Activated CD8-positive, alpha-beta T cell treated with anti-CD3 and anti-CD28 coated beads for 36 hours (primary cell): ENCODE data around the gene ACSF3. TPM values are rescaled to one million over a fixed set of nuclear protein-coding genes. Genes with fewer than 3 reads are reported as not detected.

Source experiments
- ATAC-seq: fragments of 200-7000 bp; cut with Tn5 transposase; one replicate; pipeline ENCODE4 v1.10.0; 2021; ENCODE audit warnings: mild to moderate bottlenecking, moderate library complexity
- CTCF ChIA-PET: fragments of 350-600 bp; sonication (Branson Sonifier 250); formaldehyde crosslinking; loops from one replicate; lab custom pipeline; 2021; ENCODE audit warnings: antibody characterized with exemption; lab: Charles Lee
- POLR2A ChIA-PET: fragments of 350-600 bp; sonication (Branson Sonifier 250); formaldehyde crosslinking; loops from one replicate; lab custom pipeline; 2021; ENCODE audit warnings: antibody characterized with exemption; lab: Charles Lee
- DNase-seq: peaks from one replicate; pipeline ENCODE4 v3.0.0-alpha.2; 2020
- H3K27ac Mint-ChIP-seq: one replicate; pipeline ENCODE4 v1.8.0; 2021; ENCODE audit warnings: mild to moderate bottlenecking, mixed read lengths
- H3K27me3 Mint-ChIP-seq: one replicate; pipeline ENCODE4 v1.8.0; 2021; ENCODE audit warnings: mixed read lengths
- H3K36me3 Mint-ChIP-seq: one replicate; pipeline ENCODE4 v1.8.0; 2021; ENCODE audit warnings: low read depth, mixed read lengths
- H3K4me1 Mint-ChIP-seq: one replicate; pipeline ENCODE4 v1.8.0; 2021; ENCODE audit warnings: low read depth, mixed read lengths
- H3K4me3 Mint-ChIP-seq: one replicate; pipeline ENCODE4 v1.8.0; 2021; ENCODE audit warnings: mild to moderate bottlenecking, moderate library complexity, mixed read lengths
- H3K9me3 Mint-ChIP-seq: one replicate; pipeline ENCODE4 v1.8.0; 2021; ENCODE audit warnings: mixed read lengths
- intact Hi-C: fragments of 100-400 bp; cut with micrococcal nuclease; formaldehyde crosslinking; loops from one replicate; pipeline ENCODE4 v1.10.0; 2022
- total RNA-seq, 2 experiments: library from RNA; stranded (reverse); gene quantifications; one replicate each; pipeline ENCODE4 v1.2.3, GENCODE V29; 2021
- TF ChIP-seq, protein P1 (sequence below): fragments of 200-600 bp; IDR thresholded peaks from one replicate; pipeline ENCODE4 v1.8.0; 2022; ENCODE audit warnings: antibody characterized with exemption, mild to moderate bottlenecking

The ACSF3 gene
- total RNA-seq, 2 experiments from 2014 or later, result 44.6 to 45.9 TPM

DNA sequence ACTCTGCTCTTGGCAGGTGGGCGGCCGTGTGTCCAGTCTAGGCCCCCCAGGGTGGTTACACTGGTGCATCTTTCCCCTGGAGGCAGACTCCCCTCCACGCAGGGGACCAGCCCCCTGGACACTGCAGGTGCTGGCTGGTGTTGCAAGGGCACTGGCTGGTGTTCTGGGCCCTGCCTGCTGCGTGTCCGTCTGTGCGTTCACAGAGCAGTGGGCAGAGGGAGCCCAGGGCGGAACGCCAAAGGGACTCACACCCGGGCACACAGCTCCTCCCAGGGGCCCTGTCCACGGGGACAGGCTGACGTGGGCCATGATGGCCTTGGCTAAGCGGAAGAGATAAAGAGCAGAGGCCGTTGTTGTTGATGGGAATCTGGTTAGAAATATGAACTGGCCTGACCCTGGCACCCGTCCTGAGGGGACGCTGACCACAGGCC lies 27.3 kb downstream of the ACSF3 start:
- H3K4me3 Mint-ChIP-seq, result no peak overlapping the region
- intact Hi-C loops, result no loop called here
- ChIA-PET POLR2A (no interaction called here), CTCF (no interaction called here)
- H3K36me3 Mint-ChIP-seq, result peaks cover 31% of the 10 kb centered on the region
- H3K27me3 Mint-ChIP-seq, result no peaks in the 10 kb centered on the region
- H3K27ac Mint-ChIP-seq, result peak overlapping the region; percentile 24
- H3K9me3 Mint-ChIP-seq, result no peaks in the 10 kb centered on the region
- ATAC-seq (no peak), DNase-seq (no peak)
- TF ChIP-seq, protein P1, sequence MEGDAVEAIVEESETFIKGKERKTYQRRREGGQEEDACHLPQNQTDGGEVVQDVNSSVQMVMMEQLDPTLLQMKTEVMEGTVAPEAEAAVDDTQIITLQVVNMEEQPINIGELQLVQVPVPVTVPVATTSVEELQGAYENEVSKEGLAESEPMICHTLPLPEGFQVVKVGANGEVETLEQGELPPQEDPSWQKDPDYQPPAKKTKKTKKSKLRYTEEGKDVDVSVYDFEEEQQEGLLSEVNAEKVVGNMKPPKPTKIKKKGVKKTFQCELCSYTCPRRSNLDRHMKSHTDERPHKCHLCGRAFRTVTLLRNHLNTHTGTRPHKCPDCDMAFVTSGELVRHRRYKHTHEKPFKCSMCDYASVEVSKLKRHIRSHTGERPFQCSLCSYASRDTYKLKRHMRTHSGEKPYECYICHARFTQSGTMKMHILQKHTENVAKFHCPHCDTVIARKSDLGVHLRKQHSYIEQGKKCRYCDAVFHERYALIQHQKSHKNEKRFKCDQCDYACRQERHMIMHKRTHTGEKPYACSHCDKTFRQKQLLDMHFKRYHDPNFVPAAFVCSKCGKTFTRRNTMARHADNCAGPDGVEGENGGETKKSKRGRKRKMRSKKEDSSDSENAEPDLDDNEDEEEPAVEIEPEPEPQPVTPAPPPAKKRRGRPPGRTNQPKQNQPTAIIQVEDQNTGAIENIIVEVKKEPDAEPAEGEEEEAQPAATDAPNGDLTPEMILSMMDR, result no peak
- peaks cover 26% of the 10 kb centered on the region for H3K4me1 Mint-ChIP-seq

DNA sequence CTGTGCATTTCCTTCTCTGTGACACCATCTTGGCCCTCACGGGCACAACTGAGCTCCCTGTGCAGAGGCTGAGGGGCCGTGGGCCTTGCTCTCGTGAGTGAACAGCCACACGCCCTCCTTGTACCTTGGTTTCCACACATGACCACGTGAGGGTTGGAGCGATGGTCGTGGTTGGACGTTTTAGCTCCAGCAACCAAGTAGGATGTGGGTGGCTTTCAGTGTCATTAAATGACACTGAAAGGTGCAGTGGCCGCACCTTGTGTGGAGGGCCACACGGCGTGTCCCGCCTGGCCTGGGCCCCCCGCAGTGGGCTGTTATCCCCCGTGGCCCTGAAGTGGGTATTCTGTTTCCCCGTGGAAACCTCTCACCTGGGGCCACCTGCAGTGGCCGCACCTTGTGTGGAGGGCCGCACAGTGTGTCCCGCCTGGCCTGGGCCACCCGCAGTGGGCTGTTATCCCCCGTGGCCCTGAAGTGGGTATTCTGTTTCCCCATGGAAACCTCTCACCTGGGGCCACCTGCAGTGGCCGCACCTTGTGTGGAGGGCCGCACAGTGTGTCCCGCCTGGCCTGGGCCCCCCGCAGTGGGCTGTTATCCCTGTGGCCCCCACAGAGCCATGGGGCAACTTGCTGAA lies 28.2 kb downstream of the ACSF3 start:
- POLR2A ChIA-PET, result interaction anchor here (1.0 kb wide), 1 partner anchor 25 kb away, joined by 3 read pairs; no protein-coding TSS in a partner anchor
- H3K36me3 Mint-ChIP-seq, result peaks cover 29% of the 10 kb centered on the region
- CTCF ChIA-PET, result no interaction called here
- TF ChIP-seq, protein P1, result no peak
- intact Hi-C loops, result no loop called here
- H3K4me1 Mint-ChIP-seq, result peaks cover 20% of the 10 kb centered on the region
- ATAC-seq (no peak), DNase-seq (no peak)
- no peak overlapping the region for H3K4me3 Mint-ChIP-seq
- H3K27me3 Mint-ChIP-seq, result no peaks in the 10 kb centered on the region
- H3K27ac Mint-ChIP-seq, result peak overlapping the region; percentile 77
- no peaks in the 10 kb centered on the region for H3K9me3 Mint-ChIP-seq

DNA sequence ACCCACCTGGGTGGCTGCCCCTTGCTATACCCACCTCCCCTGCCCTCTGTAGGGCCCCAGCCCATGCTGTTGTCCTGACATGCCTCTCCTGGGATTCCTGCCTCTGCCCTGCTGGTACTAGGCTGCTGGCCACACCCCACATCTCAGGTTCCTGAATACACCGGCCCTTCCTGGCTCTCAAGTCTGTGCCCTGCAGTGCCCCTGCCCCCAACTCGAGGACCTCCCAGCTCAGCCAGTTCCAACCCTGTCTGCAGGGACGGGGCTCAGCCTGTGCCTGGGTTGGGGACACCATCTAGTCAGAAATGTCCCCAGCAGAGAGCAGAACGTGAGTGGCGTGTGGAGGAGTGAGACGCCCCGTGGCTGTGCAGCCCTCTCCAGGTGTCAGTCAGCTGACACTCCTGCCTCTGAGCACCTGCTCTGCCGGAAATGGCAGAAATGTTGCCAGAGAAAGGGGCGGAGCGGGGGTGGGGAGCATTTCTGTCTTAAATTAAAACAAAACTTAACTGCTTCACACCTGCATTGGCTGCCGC lies 28.7 kb downstream of the ACSF3 start:
- peak overlapping the region; percentile 77 for H3K27ac Mint-ChIP-seq
- DNase-seq, result peak; percentile 77
- peaks cover 19% of the 10 kb centered on the region for H3K4me1 Mint-ChIP-seq
- no peaks in the 10 kb centered on the region for H3K27me3 Mint-ChIP-seq
- peaks cover 24% of the 10 kb centered on the region for H3K36me3 Mint-ChIP-seq
- no peak overlapping the region for H3K4me3 Mint-ChIP-seq
- no peaks in the 10 kb centered on the region for H3K9me3 Mint-ChIP-seq
- intact Hi-C loops, result no loop called here
- CTCF ChIA-PET, result no interaction called here
- peak; percentile 80 for ATAC-seq
- TF ChIP-seq, protein P1, result no peak
- POLR2A ChIA-PET, result interaction anchor here (1.0 kb wide), 1 partner anchor 26 kb away, joined by 3 read pairs; no protein-coding TSS in a partner anchor

DNA sequence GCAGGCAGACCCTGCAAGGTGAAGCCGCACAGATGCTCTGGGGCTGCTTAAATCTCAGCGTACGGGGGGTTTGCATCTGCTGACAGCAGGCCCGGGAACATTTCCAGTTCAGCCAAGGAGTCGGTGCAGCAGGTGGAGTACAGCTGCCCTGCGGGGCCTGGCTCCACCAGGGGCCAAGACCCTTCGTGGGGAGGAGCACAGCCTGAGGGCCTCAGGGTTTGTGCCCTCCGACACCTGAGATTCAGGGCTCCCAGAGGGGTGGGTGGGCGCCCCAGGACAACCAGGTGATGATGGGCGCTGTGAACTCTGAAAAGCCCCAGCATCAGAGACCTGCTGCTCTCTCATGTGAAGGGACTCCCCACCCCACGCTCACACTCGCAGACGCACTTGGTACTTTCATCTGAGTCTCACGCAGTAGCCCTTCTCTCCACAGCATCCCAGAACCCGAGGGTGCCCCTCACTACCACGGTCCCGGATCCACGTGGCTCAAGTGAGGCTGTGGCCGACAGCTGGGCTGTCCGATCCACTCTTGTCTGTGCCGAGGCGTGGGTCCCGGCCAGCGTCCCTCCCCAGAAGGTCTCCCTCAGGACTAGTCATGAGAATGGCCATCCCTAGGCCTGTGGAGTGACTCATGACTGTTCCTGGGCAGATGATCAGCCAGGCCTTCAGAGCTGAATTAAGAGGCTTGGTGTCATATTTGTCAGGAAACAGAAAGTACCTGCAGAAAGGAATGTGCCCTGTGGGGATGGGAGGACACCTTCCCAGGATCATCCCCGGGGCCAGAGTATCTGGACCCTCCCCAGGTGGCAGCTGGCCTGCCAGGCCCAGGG lies 29.6 kb downstream of the ACSF3 start:
- POLR2A ChIA-PET, result interaction anchor here (0.7 to 1.0 kb wide), 2 partner anchors 26 to 342 kb away, joined by 3 read pairs; no protein-coding TSS in a partner anchor
- intact Hi-C loops, result no loop called here

More for the DNA sequence above, 29.6 kb downstream of the ACSF3 start:
- Mint-ChIP-seq H3K36me3 (peaks cover 24% of the 10 kb centered on the region), H3K4me1 (peaks cover 23% of the 10 kb centered on the region), H3K27me3 (no peaks in the 10 kb centered on the region), H3K27ac (peak overlapping the region; percentile 77), H3K4me3 (no peak overlapping the region), H3K9me3 (no peaks in the 10 kb centered on the region)
- TF ChIP-seq, protein P1, result no peak
- CTCF ChIA-PET, result no interaction called here
- DNase-seq, result no peak
- ATAC-seq, result no peak
